Occipital lobe (tissue), 2 donors: ENCODE data around the gene NR4A1. TPM values are rescaled to one million over a fixed set of nuclear protein-coding genes. Genes with fewer than 3 reads are reported as not detected.

Experiments
- DNase-seq: peaks from one replicate; lab custom pipeline; 2025; lab: John Stamatoyannopoulos, UW
- total RNA-seq: library from RNA; depleted of rRNA; stranded (reverse); fragments of >200 nt; gene quantifications from one replicate; pipeline ENCODE4 v1.2.3, GENCODE V29; 2014

NR4A1 gene
- total RNA-seq, 1 donor from 2014 or later, result 5.8 TPM

- DNase-seq, result no peak
These were observed 32.7 kb upstream of the NR4A1 start for GRCh38 chr12:52018433-52019112.

GRCh38 chr12:52019113-52019770 is 32.0 kb upstream of the NR4A1 start:
- DNase-seq, result peak; percentile 49

- no peak for DNase-seq
These were observed 30.5 kb upstream of the NR4A1 start for GRCh38 chr12:52020539-52021336.

GRCh38 chr12:52022841-52023181 is 28.4 kb upstream of the NR4A1 start:
- DNase-seq, result no peak

- DNase-seq, result peak; percentile 71
These were observed 27.9 kb upstream of the NR4A1 start for GRCh38 chr12:52023182-52023975.

GRCh38 chr12:52023976-52024688 is 27.1 kb upstream of the NR4A1 start:
- no peak for DNase-seq

GRCh38 chr12:52024845-52025230 is 26.4 kb upstream of the NR4A1 start:
- no peak for DNase-seq

GRCh38 chr12:52026263-52026662 is 25.0 kb upstream of the NR4A1 start:
- no peak for DNase-seq

GRCh38 chr12:52027085-52027843 is 24.0 kb upstream of the NR4A1 start:
- no peak for DNase-seq

- DNase-seq, result no peak
These were observed 21.6 kb upstream of the NR4A1 start for GRCh38 chr12:52029685-52030084.

- DNase-seq, result peak; percentile 44
These were observed 18.8 kb upstream of the NR4A1 start for GRCh38 chr12:52032446-52032803.

- peak; percentile 95 for DNase-seq
These were observed 18.3 kb upstream of the NR4A1 start for GRCh38 chr12:52032804-52033445.

- no peak for DNase-seq
These were observed 17.6 kb upstream of the NR4A1 start for GRCh38 chr12:52033446-52034140.

GRCh38 chr12:52035190-52035589 is 16.1 kb upstream of the NR4A1 start:
- no peak for DNase-seq

GRCh38 chr12:52035926-52036325 is 15.3 kb upstream of the NR4A1 start:
- no peak for DNase-seq

GRCh38 chr12:52036587-52037171 is 14.6 kb upstream of the NR4A1 start:
- DNase-seq, result peak; percentile 49

GRCh38 chr12:52037248-52037861 is 13.9 kb upstream of the NR4A1 start:
- DNase-seq, result no peak

GRCh38 chr12:52038447-52038846 is 12.8 kb upstream of the NR4A1 start:
- no peak for DNase-seq
